RWPE2 (cell line): ENCODE measurements around the gene P3H3.

Experiments used
- ATAC-seq: fragments of 200-7000 bp; cut with Tn5 transposase; 3 replicates; pipeline ENCODE4 v1.9.1; 2021; ENCODE audit warnings: low read depth
- DNase-seq: peaks from one replicate; pipeline ENCODE4 v3.0.0-alpha.2; 2020; ENCODE audit warnings: low spot score
- H3K27ac ChIP-seq: fragments of 450-650 bp; 2 replicates; pipeline ENCODE4 v1.5.1; 2017; ENCODE audit warnings: mild to moderate bottlenecking; ENCODE audit not compliant: poor library complexity, severe bottlenecking
- H3K27me3 ChIP-seq: fragments of 250-450 bp; sonication (Bioruptor Pico); 2 replicates; pipeline ENCODE4 v1.5.1; 2021; ENCODE audit warnings: mild to moderate bottlenecking, moderate library complexity; ENCODE audit not compliant: insufficient read depth, poor library complexity, severe bottlenecking
- H3K36me3 ChIP-seq: fragments of 250-450 bp; sonication (Bioruptor Pico); 2 replicates; pipeline ENCODE4 v1.5.1; 2020; ENCODE audit warnings: low read depth, mild to moderate bottlenecking, moderate library complexity
- H3K4me1 ChIP-seq: fragments of 250-450 bp; sonication (Bioruptor Pico); 2 replicates; pipeline ENCODE4 v1.5.1; 2021; ENCODE audit warnings: mild to moderate bottlenecking, moderate library complexity; ENCODE audit not compliant: insufficient read depth, poor library complexity, severe bottlenecking
- H3K4me3 ChIP-seq: fragments of 250-450 bp; sonication (Bioruptor Pico); 2 replicates; pipeline ENCODE4 v1.5.1; 2021; ENCODE audit warnings: mild to moderate bottlenecking, moderate library complexity; ENCODE audit not compliant: severe bottlenecking
- H3K9me3 ChIP-seq: fragments of 250-450 bp; sonication (Bioruptor Pico); 2 replicates; pipeline ENCODE4 v1.5.1; 2021; ENCODE audit warnings: mild to moderate bottlenecking, moderate library complexity; ENCODE audit not compliant: severe bottlenecking
- TF ChIP-seq, protein P1 (sequence below): fragments of 450-650 bp; IDR thresholded peaks from one replicate; pipeline ENCODE4 v1.5.1; 2017; ENCODE audit warnings: mild to moderate bottlenecking, moderate library complexity; ENCODE audit not compliant: poor library complexity, severe bottlenecking

Gene P3H3

DNA sequence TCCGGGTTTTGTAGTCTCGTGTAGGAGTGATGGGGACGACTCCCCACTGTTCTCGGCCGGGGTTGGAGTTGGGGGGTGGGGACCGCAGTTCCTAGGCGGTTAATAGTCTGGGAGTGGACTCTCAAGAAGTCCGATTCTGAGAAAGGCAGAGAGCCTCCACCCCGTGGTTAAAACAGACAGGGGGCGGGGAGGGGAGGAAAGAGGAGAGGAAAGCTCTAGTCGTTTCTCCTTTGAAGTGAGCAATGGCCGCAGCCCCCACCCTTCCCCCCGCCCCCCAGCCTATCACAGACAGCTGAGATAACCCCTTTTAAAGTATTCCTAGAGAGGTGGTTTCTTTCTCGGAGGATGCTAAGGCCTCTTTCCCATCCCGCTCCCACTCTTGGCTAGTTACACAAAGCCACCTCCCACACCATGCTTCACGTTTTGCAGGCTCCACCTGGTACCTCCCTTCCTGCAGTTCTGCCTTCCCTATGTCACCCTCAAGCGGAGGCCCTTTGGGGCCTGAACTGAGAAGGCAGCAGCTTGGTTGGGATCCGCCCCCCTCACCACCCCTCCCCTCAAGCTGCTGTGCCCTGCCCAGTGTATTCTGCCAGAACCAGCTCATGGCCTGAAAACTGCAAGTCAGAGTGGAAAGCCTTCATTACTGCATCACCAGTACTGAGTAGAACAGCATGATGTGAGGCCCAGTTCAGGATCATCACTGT is 24.6 kb downstream of the P3H3 start:
- H3K27me3 ChIP-seq = no peaks in the 10 kb centered on the region
- H3K4me3 ChIP-seq = peak overlapping the region; percentile 78
- no peaks in the 10 kb centered on the region for H3K9me3 ChIP-seq
- peaks cover 46% of the 10 kb centered on the region for H3K36me3 ChIP-seq
- DNase-seq = no peak
- H3K27ac ChIP-seq = peak overlapping the region; percentile 63
- ATAC-seq = no peak
- TF ChIP-seq, protein P1, sequence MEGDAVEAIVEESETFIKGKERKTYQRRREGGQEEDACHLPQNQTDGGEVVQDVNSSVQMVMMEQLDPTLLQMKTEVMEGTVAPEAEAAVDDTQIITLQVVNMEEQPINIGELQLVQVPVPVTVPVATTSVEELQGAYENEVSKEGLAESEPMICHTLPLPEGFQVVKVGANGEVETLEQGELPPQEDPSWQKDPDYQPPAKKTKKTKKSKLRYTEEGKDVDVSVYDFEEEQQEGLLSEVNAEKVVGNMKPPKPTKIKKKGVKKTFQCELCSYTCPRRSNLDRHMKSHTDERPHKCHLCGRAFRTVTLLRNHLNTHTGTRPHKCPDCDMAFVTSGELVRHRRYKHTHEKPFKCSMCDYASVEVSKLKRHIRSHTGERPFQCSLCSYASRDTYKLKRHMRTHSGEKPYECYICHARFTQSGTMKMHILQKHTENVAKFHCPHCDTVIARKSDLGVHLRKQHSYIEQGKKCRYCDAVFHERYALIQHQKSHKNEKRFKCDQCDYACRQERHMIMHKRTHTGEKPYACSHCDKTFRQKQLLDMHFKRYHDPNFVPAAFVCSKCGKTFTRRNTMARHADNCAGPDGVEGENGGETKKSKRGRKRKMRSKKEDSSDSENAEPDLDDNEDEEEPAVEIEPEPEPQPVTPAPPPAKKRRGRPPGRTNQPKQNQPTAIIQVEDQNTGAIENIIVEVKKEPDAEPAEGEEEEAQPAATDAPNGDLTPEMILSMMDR = no peak
- no peaks in the 10 kb centered on the region for H3K4me1 ChIP-seq

DNA sequence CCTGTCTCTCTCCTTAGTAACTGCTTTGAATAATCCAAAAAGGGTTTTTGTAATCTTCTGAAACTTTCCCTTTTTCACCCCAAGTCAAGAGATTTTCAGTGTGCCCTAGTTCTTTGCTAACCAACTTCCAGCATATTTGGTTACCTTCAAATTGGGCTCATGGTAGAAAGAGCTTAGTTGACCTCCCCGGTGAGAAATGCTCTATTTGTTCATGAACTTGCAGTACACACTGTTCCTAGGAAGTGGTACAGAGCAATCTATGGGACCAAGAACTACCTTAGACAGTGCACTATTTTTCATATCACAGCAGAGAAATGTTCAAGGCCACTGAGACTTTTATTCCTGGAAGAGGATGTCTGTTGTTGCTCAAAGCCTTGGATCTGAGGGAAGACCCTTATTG is 25.4 kb downstream of the P3H3 start:
- no peak for ATAC-seq
- Histone ChIP-seq H3K9me3 (no peaks in the 10 kb centered on the region), H3K4me1 (no peaks in the 10 kb centered on the region), H3K4me3 (no peak overlapping the region), H3K27ac (peak overlapping the region; percentile 63), H3K36me3 (peaks cover 46% of the 10 kb centered on the region), H3K27me3 (no peaks in the 10 kb centered on the region)
- TF ChIP-seq, protein P1 = no peak
- no peak for DNase-seq

DNA sequence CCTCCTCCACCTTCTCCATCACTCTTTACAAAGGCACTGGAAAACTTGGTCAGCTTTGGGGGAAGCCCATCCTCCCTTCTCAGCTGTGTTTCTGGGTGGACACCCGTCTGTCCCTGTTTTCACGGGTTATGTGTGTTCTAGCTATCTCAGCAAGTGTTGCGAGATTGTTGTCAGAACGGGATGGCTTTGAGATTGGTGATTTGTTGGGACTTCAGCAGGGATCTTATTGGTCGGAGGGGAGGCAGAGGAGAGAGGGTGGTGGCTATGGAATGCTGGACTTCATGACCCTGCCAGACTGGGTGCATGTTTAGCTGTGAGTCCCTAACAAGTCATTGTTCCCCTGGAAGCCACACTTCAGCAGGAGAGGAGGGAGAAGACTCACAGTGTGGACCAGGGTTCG is 25.8 kb downstream of the P3H3 start:
- TF ChIP-seq, protein P1 = no peak
- DNase-seq = no peak
- Histone ChIP-seq H3K27me3 (no peaks in the 10 kb centered on the region), H3K9me3 (no peaks in the 10 kb centered on the region), H3K27ac (no peak overlapping the region), H3K36me3 (peaks cover 47% of the 10 kb centered on the region), H3K4me3 (no peak overlapping the region), H3K4me1 (no peaks in the 10 kb centered on the region)
- no peak for ATAC-seq

DNA sequence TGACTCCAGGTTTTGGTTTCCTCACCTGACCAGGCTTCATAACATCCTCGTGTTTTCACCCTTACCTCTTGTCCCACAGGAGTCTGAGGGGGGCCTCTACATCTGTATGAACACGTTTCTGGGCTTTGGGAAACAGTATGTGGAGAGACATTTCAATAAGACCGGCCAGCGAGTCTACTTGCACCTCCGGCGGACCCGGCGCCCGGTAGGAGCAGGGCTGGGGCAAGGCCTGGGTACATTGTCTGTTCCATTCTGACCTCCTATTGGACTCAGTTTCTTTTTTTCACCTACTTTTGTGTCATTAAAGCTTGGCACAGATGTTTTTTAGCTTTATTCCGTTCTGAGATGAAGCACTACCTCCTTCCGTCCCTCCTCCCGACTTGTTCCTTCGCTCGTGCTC is 27.1 kb downstream of the P3H3 start:
- ATAC-seq (no peak), DNase-seq (no peak)
- no peaks in the 10 kb centered on the region for H3K4me1 ChIP-seq
- TF ChIP-seq, protein P1 = no peak
- no peaks in the 10 kb centered on the region for H3K9me3 ChIP-seq
- no peak overlapping the region for H3K27ac ChIP-seq
- H3K27me3 ChIP-seq = no peaks in the 10 kb centered on the region
- H3K4me3 ChIP-seq = no peak overlapping the region
- H3K36me3 ChIP-seq = peaks cover 47% of the 10 kb centered on the region

DNA sequence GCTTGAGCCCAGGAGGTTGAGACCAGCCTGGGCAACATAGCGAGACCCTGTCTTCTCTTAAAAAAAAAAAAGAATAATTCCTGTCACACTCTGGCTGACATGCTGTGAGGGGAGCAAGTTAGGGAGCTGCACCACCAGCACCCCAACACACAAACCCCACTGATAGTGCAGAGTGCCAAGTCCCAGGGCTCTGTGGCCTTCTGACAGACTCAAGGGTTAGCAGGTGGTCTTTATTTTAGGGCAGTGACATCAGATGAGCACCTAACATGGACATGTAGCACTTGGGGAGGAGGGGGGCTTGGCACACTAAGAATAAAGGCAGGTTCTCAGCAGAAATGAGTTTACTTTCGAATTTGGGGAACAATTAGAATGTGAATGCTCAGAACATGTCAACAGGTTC is 30.6 kb downstream of the P3H3 start:
- no peak overlapping the region for H3K4me3 ChIP-seq
- no peak for DNase-seq
- no peaks in the 10 kb centered on the region for H3K27me3 ChIP-seq
- H3K36me3 ChIP-seq = peaks cover 56% of the 10 kb centered on the region
- H3K27ac ChIP-seq = no peak overlapping the region
- TF ChIP-seq, protein P1 = no peak
- ATAC-seq = no peak
- no peaks in the 10 kb centered on the region for H3K9me3 ChIP-seq
- no peaks in the 10 kb centered on the region for H3K4me1 ChIP-seq
